Testis (tissue), 3 donors: ENCODE measurements around the gene DMRTA2. TPM values are rescaled to one million over a fixed set of nuclear protein-coding genes. Genes with fewer than 3 reads are reported as not detected.
A peak's percentile ranks its signal among the peaks of the same experiment; 100 is the strongest.

Experiments
- DNase-seq: peaks from one replicate; pipeline ENCODE4 v3.0.0-alpha.2; 2019
- H3K27ac ChIP-seq, 2 donors: fragments of 200-600 bp; sonication (generic); one replicate each; pipeline ENCODE4 v1.5.1; 2019
- H3K27me3 ChIP-seq: fragments of 200-600 bp; sonication (generic); one replicate; pipeline ENCODE4 v1.5.1; 2019
- H3K36me3 ChIP-seq: fragments of 200-600 bp; sonication (generic); one replicate; pipeline ENCODE4 v1.5.1; 2017; ENCODE audit warnings: low read depth; ENCODE audit errors: missing control alignments
- H3K4me1 ChIP-seq: fragments of 200-600 bp; sonication (generic); one replicate; pipeline ENCODE4 v1.5.1; 2019
- H3K4me3 ChIP-seq, 2 donors: fragments of 200-600 bp; sonication (generic); one replicate each; pipeline ENCODE4 v1.5.1; 2017 to 2019
- H3K9me3 ChIP-seq: fragments of 200-600 bp; sonication (generic); one replicate; pipeline ENCODE4 v1.5.1; 2017
- POLR2A ChIP-seq: fragments of 450-650 bp; IDR thresholded peaks from one replicate; pipeline ENCODE4 v1.6.1; 2017; ENCODE audit warnings: antibody characterized with exemption, mild to moderate bottlenecking, moderate library complexity
- WGBS, 2 donors: methylation state at CpG; one replicate each; pipeline ENCODE4 v1.1.5; 2018; 5-methylcytosine and 5-hydroxymethylcytosine counted together
- intact Hi-C: fragments of 100-400 bp; cut with DNase I; formaldehyde crosslinking; loops from one replicate; pipeline ENCODE4 v1.15.1; 2023; ENCODE audit warnings: low total_unique reads
- polyA plus RNA-seq: library from polyadenylated mRNA; stranded (reverse); fragments of 350-450 nt; fragmentation: Illumina TruSeq; extraction: RNeasy Lipid Tissue Mini Kit (QIAGEN cat#74804); gene quantifications from one replicate; pipeline ENCODE4 v1.2.3, GENCODE V29; 2014; ENCODE audit warnings: low read depth, low replicate concordance; ENCODE audit not compliant: insufficient read depth
- total RNA-seq, 2 donors: library from RNA; depleted of rRNA; stranded (reverse); fragments of >200 nt; gene quantifications; one replicate each; pipeline ENCODE4 v1.2.3, GENCODE V29; 2016
- TF ChIP-seq, protein P1 (sequence below), 3 experiments: fragments of 450-650 bp in 2 of 3; fragments of 200-600 bp in 1 of 3; sonication (generic) in 1 of 3; IDR thresholded peaks; one replicate each; pipeline ENCODE4 v1.5.1; 2016 to 2019; ENCODE audit warnings: antibody characterized with exemption in 3 of 3, mild to moderate bottlenecking in 2 of 3, moderate library complexity in 1 of 3

The DMRTA2 gene
- total and polyA plus RNA-seq, 3 donors from 2014 or later = 1.2 to 5.1 (median 3.5) TPM

DNA sequence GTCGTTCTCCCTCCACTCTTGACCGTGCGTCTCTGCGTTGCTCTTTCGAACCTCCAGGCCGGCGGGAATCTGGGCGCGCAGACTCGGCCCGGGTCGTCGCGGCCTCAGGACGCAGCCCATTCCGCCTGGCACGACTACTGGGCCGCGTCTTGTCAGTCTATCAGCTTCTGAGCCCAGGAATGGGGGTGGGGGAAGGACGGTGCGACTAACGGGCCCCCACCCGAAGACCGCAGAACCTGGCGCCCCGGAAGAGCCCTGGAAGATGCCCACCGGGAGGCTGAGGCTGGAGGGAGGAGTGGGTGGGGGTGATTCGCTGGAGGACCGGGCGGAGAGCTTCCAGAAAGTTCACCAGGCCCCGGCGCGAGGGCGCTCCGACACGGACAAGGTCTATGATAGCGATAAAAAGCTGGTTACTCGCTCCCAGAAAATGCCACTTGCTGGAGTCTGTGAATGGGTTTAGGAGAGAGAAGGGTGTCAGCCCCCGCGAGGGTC lies 1.7 kb upstream of the DMRTA2 start:
- 8 to 11% methylated on average over 37 to 39 of the region's 40 CpGs for WGBS, 2 donors
- peaks cover 11% of the 10 kb centered on the region for H3K4me1 ChIP-seq

DNA sequence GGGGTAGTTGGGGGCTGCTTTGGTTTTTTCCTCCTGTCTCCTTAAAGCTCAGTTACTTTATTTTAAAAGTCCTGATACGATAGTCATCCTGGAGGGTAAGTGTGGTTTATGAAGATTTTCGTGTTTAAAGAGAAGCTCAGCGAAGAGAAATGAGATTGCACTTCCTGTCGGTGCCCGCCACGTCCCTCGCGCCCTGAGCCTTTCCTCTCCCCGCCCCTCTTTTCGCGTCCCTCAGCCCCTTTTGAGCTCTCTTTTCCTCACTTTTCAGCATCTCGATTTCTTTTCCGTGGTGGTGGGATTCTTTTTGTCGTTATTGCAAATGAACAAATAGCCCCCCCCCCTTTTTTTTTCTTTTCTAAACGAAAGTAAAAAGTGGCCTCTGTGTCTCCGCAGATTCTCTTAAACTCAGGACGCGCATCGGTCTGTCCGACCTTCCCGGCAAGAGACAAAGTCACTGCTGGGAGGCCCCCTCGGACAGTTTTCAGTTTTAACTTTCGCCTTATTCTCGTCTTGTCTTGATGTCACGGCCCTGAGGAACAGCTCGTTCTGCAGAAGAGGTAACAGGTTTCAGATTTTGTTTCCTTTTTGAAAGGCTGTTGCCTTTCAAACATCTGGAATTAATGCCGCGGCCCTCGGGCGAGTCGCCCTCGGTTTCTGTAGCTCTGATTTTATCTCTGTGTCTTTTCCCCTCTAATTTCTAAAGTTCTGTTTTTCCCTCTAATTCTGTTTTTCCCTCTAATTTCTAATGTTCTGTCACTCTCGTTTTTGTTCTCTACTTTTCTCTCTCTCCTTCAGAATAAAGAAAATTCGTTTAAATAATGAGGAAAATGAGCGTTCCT lies 1.0 kb upstream of the DMRTA2 start:
- intact Hi-C loops = no loop called here
- no peak for DNase-seq
- WGBS, 2 donors = 5 to 8% methylated on average over 35 of the region's 35 CpGs
- H3K4me1 ChIP-seq = peaks cover 11% of the 10 kb centered on the region
- H3K27me3 ChIP-seq = no peaks in the 10 kb centered on the region
- TF ChIP-seq, protein P1, sequence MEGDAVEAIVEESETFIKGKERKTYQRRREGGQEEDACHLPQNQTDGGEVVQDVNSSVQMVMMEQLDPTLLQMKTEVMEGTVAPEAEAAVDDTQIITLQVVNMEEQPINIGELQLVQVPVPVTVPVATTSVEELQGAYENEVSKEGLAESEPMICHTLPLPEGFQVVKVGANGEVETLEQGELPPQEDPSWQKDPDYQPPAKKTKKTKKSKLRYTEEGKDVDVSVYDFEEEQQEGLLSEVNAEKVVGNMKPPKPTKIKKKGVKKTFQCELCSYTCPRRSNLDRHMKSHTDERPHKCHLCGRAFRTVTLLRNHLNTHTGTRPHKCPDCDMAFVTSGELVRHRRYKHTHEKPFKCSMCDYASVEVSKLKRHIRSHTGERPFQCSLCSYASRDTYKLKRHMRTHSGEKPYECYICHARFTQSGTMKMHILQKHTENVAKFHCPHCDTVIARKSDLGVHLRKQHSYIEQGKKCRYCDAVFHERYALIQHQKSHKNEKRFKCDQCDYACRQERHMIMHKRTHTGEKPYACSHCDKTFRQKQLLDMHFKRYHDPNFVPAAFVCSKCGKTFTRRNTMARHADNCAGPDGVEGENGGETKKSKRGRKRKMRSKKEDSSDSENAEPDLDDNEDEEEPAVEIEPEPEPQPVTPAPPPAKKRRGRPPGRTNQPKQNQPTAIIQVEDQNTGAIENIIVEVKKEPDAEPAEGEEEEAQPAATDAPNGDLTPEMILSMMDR (IDR thresholded peaks at IDR 0.05) = no peak
- TF ChIP-seq POLR2A = no peak
- no peak overlapping the region for H3K27ac ChIP-seq
- H3K36me3 ChIP-seq = no peaks in the 10 kb centered on the region
- H3K9me3 ChIP-seq = no peaks in the 10 kb centered on the region
- H3K4me3 ChIP-seq = peak overlapping the region in 1 of 2 donors; percentile 4

More for the DNA sequence above, 1.7 kb upstream of the DMRTA2 start:
- no peak for DNase-seq
- Histone ChIP-seq H3K4me3 (peak overlapping the region in 1 of 2 donors; percentile 3), H3K36me3 (no peaks in the 10 kb centered on the region), H3K9me3 (no peaks in the 10 kb centered on the region), H3K27ac (no peak overlapping the region), H3K27me3 (no peaks in the 10 kb centered on the region)
- TF ChIP-seq, protein P1 (IDR thresholded peaks at IDR 0.05) = no peak
- no peak for TF ChIP-seq POLR2A
- intact Hi-C loops = no loop called here

DNA sequence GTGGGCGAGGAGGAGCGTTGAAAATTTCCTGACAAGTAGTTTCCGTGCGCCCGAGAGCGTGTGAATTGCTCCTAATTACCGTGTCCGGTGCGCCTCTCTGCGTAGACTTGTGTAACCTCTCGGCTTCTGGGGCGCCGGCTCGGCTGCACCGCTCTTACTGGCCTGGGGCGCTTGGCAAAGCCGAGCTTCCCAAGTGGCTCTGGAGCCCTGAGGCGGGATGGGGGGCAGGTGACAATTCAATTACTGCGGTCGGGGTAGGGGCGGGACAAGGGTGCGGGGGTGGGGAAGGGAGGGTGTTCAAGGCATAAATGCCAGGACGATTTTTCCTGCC lies 392 bp upstream of the DMRTA2 start:
- DNase-seq = no peak
- TF ChIP-seq, protein P1 (IDR thresholded peaks at IDR 0.05) = no peak
- TF ChIP-seq POLR2A = no peak
- Histone ChIP-seq H3K4me1 (peaks cover 11% of the 10 kb centered on the region), H3K4me3 (peak overlapping the region; percentile 6 to 16), H3K27ac (no peak overlapping the region), H3K9me3 (no peaks in the 10 kb centered on the region), H3K36me3 (no peaks in the 10 kb centered on the region), H3K27me3 (no peaks in the 10 kb centered on the region)
- intact Hi-C loops = no loop called here
- WGBS, 2 donors = 4 to 7% methylated on average over 8 to 23 of the region's 23 CpGs

DNA sequence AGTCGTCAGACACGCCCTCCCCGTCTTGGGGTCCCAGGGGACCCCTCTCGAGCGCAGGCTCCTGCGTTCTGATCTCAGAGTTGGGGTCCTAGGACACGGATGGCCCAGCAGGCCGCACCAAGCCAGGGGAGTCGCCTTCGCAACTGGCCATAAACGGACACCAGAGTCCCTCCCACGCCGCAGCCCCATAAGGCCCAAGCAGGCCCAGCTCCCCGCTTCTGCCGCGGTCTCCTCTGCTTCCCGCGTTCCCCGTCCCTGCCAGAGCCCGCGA lies 633 bp downstream of the DMRTA2 start:
- Histone ChIP-seq H3K4me1 (peaks cover 7% of the 10 kb centered on the region), H3K9me3 (no peaks in the 10 kb centered on the region), H3K27ac (no peak overlapping the region), H3K27me3 (no peaks in the 10 kb centered on the region), H3K4me3 (peak overlapping the region in 1 of 2 donors; percentile 6), H3K36me3 (no peaks in the 10 kb centered on the region)
- 5% methylated on average over 16 of the region's 21 CpGs; no CpG with 5 or more reads in 1 of the 2 donors for WGBS, 2 donors
- DNase-seq = no peak
- intact Hi-C loops = no loop called here
- TF ChIP-seq, protein P1 (IDR thresholded peaks at IDR 0.05) = no peak
- no peak for TF ChIP-seq POLR2A
